ENCODE data around the gene SLC28A1.
A peak's percentile ranks its signal among the peaks of the same experiment; 100 is the strongest.
"Not testable (repeated sequence)": the region's sequence is repeated elsewhere in the genome, so short reads cannot be mapped to it uniquely, and the experiment has no call there.

The SLC28A1 gene

DNA sequence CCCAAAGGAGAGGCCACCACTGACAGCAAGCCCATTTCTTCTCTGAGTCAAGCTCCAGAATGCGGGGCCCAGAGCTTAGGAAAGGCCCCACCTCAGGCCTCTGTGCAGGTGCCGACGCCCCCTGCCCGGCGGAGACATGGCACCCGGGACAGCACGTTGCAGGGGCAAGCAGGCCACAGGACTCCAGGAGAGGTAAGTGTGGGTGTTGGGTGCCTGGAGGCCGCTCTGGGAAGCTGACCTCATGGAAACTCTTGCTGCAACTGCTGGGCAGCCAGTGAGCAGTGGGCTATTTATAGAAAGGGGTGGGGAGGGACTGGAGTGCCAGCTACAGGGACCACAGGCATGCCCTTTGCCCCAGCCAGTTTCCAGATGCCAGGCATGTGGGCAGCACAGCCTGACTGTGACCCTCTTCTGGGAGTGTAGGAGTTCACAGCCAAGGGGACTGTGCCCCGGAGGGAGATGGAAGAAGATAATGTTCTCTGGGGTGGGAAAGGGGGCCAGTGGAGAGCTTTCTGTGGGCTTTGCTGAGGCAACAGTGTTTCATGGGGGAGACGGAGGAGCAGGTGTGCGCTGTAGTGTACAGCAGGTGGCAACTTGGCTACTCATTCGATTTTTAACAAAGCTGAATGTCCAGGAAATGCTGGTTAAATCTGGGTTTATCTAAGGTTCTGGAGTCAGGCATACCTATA is 43.6 kb upstream of the SLC28A1 start:
- DNase-seq (ENCODE audit: low spot score) = no peak

DNA sequence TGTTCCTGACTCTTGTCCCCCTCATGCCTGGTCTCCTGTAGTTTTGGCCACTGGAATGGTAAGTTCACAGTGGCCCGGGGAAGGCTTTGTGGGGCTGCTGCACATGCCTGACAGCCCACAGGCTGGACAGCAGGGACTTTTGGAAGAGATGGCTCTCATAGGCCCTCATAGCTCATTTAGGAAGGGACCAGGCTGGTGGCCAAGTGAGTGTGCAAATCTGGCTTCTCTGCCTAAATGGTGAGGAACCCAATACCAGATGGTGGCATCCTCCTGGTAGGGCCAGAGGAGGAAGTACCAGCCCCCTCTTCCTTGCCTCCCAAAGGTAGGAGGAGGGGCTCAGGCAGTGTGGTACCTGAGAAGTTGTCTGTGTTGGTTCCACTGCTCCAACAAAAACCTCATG is 41.7 kb upstream of the SLC28A1 start:
- TF ChIP-seq, protein P1, sequence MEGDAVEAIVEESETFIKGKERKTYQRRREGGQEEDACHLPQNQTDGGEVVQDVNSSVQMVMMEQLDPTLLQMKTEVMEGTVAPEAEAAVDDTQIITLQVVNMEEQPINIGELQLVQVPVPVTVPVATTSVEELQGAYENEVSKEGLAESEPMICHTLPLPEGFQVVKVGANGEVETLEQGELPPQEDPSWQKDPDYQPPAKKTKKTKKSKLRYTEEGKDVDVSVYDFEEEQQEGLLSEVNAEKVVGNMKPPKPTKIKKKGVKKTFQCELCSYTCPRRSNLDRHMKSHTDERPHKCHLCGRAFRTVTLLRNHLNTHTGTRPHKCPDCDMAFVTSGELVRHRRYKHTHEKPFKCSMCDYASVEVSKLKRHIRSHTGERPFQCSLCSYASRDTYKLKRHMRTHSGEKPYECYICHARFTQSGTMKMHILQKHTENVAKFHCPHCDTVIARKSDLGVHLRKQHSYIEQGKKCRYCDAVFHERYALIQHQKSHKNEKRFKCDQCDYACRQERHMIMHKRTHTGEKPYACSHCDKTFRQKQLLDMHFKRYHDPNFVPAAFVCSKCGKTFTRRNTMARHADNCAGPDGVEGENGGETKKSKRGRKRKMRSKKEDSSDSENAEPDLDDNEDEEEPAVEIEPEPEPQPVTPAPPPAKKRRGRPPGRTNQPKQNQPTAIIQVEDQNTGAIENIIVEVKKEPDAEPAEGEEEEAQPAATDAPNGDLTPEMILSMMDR (IDR thresholded peaks at IDR 0.05; ENCODE audit: extremely low read depth, insufficient read depth, missing control alignments) = no peak
- in situ Hi-C loops (cut with MboI; ENCODE audit: low pct_unique_long_range_greater_than_20kb, low sequenced_read_pairs, unreplicated experiment) = no loop called here
- DNase-seq (ENCODE audit: low spot score) = no peak

More for the DNA sequence above, 43.6 kb upstream of the SLC28A1 start:
- TF ChIP-seq, protein P1 (IDR thresholded peaks at IDR 0.05; ENCODE audit: extremely low read depth, insufficient read depth, missing control alignments) = no peak
- in situ Hi-C loops (cut with MboI; ENCODE audit: low pct_unique_long_range_greater_than_20kb, low sequenced_read_pairs, unreplicated experiment) = no loop called here

DNA sequence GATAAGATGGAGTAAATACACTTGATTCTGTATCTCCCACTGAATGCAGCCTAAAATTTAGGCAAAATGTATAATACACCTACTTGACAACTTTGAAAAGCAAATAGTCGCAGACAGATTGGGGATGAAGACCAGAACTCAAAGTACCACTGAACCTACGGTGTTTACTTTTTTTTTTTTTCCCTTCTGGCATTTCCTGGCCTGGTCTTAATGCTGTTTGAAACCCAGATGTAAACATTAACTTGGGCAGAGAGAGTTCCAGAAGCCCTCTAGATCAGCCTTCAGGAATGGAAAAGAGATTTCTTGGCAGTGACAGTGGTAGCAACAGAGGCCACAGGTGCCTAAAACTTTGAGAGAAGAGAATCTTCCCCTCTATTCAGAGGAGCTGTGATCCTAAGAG is 39.5 kb upstream of the SLC28A1 start:
- in situ Hi-C loops (cut with MboI; ENCODE audit: low pct_unique_long_range_greater_than_20kb, low sequenced_read_pairs, unreplicated experiment) = no loop called here
- DNase-seq (ENCODE audit: low spot score) = no peak
- TF ChIP-seq, protein P1 (IDR thresholded peaks at IDR 0.05; ENCODE audit: extremely low read depth, insufficient read depth, missing control alignments) = no peak

DNA sequence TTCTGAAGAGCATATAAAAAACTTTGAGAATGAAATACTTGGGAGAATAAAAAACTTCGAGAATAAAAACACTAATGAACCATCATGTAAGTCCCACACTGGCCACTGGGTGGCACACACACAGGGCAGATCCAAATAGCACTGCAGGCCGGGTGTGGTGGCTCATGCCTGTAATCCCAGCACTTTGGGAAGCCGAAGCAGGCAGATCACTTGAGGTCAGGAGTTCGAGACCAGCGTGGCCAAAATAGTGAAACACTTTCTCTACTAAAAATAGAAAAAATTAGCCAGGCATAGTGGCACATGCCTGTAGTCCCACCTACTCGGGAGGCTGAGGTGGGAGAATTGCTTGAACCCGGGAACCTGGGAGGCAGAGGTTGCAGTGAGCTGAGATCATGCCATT is 38.8 kb upstream of the SLC28A1 start:
- DNase-seq (ENCODE audit: low spot score); in situ Hi-C loops (cut with MboI; ENCODE audit: low pct_unique_long_range_greater_than_20kb, low sequenced_read_pairs, unreplicated experiment): not testable (repeated sequence)
- TF ChIP-seq, protein P1 (IDR thresholded peaks at IDR 0.05; ENCODE audit: extremely low read depth, insufficient read depth, missing control alignments) = peak; percentile 64

DNA sequence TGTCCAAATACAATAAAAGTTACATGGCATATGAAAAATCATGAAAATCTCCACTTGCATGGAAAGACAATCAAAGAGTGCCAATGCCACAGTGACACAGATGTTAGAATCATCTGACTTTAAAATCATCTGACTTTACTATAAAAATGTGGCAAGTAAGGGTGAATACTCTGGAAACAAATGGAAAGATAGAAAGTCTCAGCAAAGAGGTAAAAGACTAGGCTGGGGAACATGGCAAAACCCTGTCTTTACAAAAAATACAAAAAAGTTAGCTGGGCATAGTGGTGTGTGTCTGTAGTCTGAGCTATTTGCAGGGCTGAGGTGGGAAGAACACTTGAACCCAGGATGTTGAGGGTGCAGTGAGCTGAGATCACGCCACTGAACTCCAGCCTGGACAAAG is 38.2 kb upstream of the SLC28A1 start:
- in situ Hi-C loops (cut with MboI; ENCODE audit: low pct_unique_long_range_greater_than_20kb, low sequenced_read_pairs, unreplicated experiment) = no loop called here
- DNase-seq (ENCODE audit: low spot score) = no peak
- TF ChIP-seq, protein P1 (IDR thresholded peaks at IDR 0.05; ENCODE audit: extremely low read depth, insufficient read depth, missing control alignments) = no peak

DNA sequence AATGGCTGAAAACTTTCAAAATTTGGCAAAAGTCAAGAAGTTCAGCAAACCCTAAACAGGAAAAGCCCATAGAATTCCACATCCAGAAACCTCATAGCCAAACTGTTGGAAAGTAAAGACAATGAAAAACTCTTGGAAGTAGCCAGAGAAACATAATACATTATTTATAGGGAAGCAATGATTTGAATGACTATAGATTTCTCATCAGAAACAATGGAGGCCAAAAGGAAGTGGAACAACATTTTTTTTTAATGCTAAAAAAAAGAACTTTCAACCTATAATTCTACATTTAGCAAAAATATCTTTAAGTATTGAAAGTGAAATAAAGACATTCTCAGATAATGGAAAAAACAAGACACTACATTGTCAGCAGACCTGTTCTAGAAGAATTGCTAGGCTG is 37.1 kb upstream of the SLC28A1 start:
- in situ Hi-C loops (cut with MboI; ENCODE audit: low pct_unique_long_range_greater_than_20kb, low sequenced_read_pairs, unreplicated experiment) = no loop called here
- no peak for DNase-seq (ENCODE audit: low spot score)
- TF ChIP-seq, protein P1 (IDR thresholded peaks at IDR 0.05; ENCODE audit: extremely low read depth, insufficient read depth, missing control alignments) = no peak
